SK-N-SH (cell line): ENCODE data around the gene PEX14. TPM values are rescaled to one million over a fixed set of nuclear protein-coding genes. Genes with fewer than 3 reads are reported as not detected.

Experiments used
- CTCF ChIA-PET: fragments of 300-600, 350-600 bp; formaldehyde crosslinking; extraction: SDS; loops from one replicate; lab custom pipeline; 2021; lab: Yijun Ruan, JAX
- POLR2A ChIA-PET: fragments of 350-600 bp; sonication (Branson Sonifier 250); formaldehyde crosslinking; extraction: SDS; loops from one replicate; lab custom pipeline; 2020; ENCODE audit warnings: antibody characterized with exemption, inconsistent platforms; lab: Yijun Ruan, JAX
- DNase-seq: peaks from one replicate; pipeline ENCODE4 v3.0.0; 2012
- H2AFZ ChIP-seq: fragments of 200-600 bp; sonication (generic); 2 replicates; pipeline ENCODE4 v1.8.1; 2016; ENCODE audit warnings: antibody characterized with exemption, mild to moderate bottlenecking, low read depth
- H3F3A ChIP-seq: fragments of 200-600 bp; sonication (generic); replicated peaks from 2 replicates; pipeline ENCODE3; 2016; ENCODE audit warnings: antibody characterized with exemption, mild to moderate bottlenecking; ENCODE audit not compliant: insufficient read depth
- H3K27ac ChIP-seq, 2 experiments: fragments of 200-500 bp in 1 of 2; fragments of 200-600 bp in 1 of 2; sonication (Bioruptor generic) in 1 of 2; sonication (generic), shearing (Covaris generic) in 1 of 2; 2 replicates each; pipeline versions ENCODE4 v1.5.1 to v1.6.1; 2014 to 2016; ENCODE audit warnings: low read depth in 2 of 2, inconsistent platforms in 1 of 2, low read length in 1 of 2, mild to moderate bottlenecking in 1 of 2, mixed read lengths in 1 of 2
- H3K27me3 ChIP-seq: fragments of 200-600 bp; sonication (generic), shearing (Covaris generic); 2 replicates; pipeline ENCODE4 v1.6.1; 2016; ENCODE audit warnings: mixed run types; ENCODE audit not compliant: insufficient read depth
- H3K36me3 ChIP-seq, 2 experiments: fragments of 200-500 bp in 1 of 2; fragments of 200-600 bp in 1 of 2; sonication (Bioruptor generic) in 1 of 2; sonication (generic) in 1 of 2; replicated peaks in 1 of 2; 2 replicates each; pipeline versions ENCODE3 to v1.5.1; 2014 to 2016; ENCODE audit warnings: low read length in 1 of 2, mild to moderate bottlenecking in 1 of 2; ENCODE audit not compliant: insufficient read depth in 2 of 2, control insufficient read depth in 1 of 2
- H3K4me1 ChIP-seq, 2 experiments: fragments of 200-500 bp in 1 of 2; fragments of 200-600 bp in 1 of 2; sonication (Bioruptor generic) in 1 of 2; sonication (generic), shearing (Covaris generic) in 1 of 2; 2 replicates each; pipeline versions ENCODE4 v1.5.1 to v1.6.1; 2014 to 2016; ENCODE audit warnings: low read depth in 1 of 2, low read length in 1 of 2, mixed run types in 1 of 2; ENCODE audit not compliant: insufficient read depth in 2 of 2, control insufficient read depth in 1 of 2
- H3K4me2 ChIP-seq: fragments of 200-600 bp; sonication (generic), shearing (Covaris generic); 2 replicates; pipeline ENCODE4 v1.6.1; 2017; ENCODE audit warnings: mixed run types
- H3K4me3 ChIP-seq, 2 experiments: fragments of 200-500 bp in 1 of 2; fragments of 200-600 bp in 1 of 2; sonication (Bioruptor generic) in 1 of 2; sonication (generic), shearing (Covaris generic) in 1 of 2; 2 replicates each; pipeline versions ENCODE4 v1.5.1 to v1.8.1; 2014 to 2016; ENCODE audit warnings: low read depth in 2 of 2, inconsistent platforms in 1 of 2, low read length in 1 of 2, mild to moderate bottlenecking in 1 of 2, mixed read lengths in 1 of 2, moderate library complexity in 1 of 2
- H3K79me2 ChIP-seq: fragments of 200-600 bp; sonication (generic); 2 replicates; pipeline ENCODE4 v1.8.1; 2017; ENCODE audit warnings: mild to moderate bottlenecking; ENCODE audit not compliant: insufficient read depth
- H3K9ac ChIP-seq: fragments of 200-600 bp; sonication (generic); 2 replicates; pipeline ENCODE4 v1.6.1; 2017; ENCODE audit warnings: mixed run types
- H3K9me2 ChIP-seq: fragments of 200-600 bp; sonication (generic); 2 replicates; pipeline ENCODE4 v1.6.1; 2017; ENCODE audit warnings: mixed run types
- H3K9me3 ChIP-seq: fragments of 200-600 bp; sonication (generic); 2 replicates; pipeline ENCODE4 v1.6.1; 2017; ENCODE audit warnings: mixed run types, mild to moderate bottlenecking, moderate library complexity
- H4K20me1 ChIP-seq: fragments of 200-600 bp; sonication (generic); 2 replicates; pipeline ENCODE4 v1.6.1; 2017; ENCODE audit warnings: mild to moderate bottlenecking, mixed run types; ENCODE audit not compliant: insufficient read depth
- ELF1 ChIP-seq: IDR thresholded peaks from 2 replicates; pipeline ENCODE4 v1.4.0; 2012
- EZH2phosphoT487 ChIP-seq: fragments of 200-600 bp; sonication (generic); IDR thresholded peaks from 2 replicates; pipeline ENCODE4 v1.6.1; 2017; ENCODE audit warnings: low read depth, mixed run types, mild to moderate bottlenecking, antibody characterized with exemption, moderate library complexity, borderline replicate concordance
- JUND ChIP-seq: IDR thresholded peaks from 2 replicates; pipeline ENCODE4 v1.4.0; 2012
- MXI1 ChIP-seq: IDR thresholded peaks from 2 replicates; pipeline ENCODE4 v1.6.1; 2012; ENCODE audit warnings: mild to moderate bottlenecking, low read depth, low read length, improper control_type of control experiment
- RAD21 ChIP-seq: IDR thresholded peaks from 2 replicates; pipeline ENCODE4 v1.6.1; 2012; ENCODE audit warnings: mild to moderate bottlenecking, low read length
- SIN3A ChIP-seq: IDR thresholded peaks from 2 replicates; pipeline ENCODE4 v1.6.1; 2012; ENCODE audit warnings: low read depth, mild to moderate bottlenecking, low read length, moderate library complexity, borderline replicate concordance
- TAF1 ChIP-seq: IDR thresholded peaks from 2 replicates; pipeline ENCODE4 v1.6.1; 2012; ENCODE audit warnings: low read depth, mild to moderate bottlenecking, low read length, moderate library complexity, borderline replicate concordance
- TCF12 ChIP-seq: IDR thresholded peaks from 2 replicates; pipeline ENCODE4 v1.4.0; 2012
- WGBS: methylation state at CpG from one replicate; pipeline ENCODE4 v1.1.6; 2017; ENCODE audit warnings: low lambda C conversion rate; 5-methylcytosine and 5-hydroxymethylcytosine counted together
- polyA plus RNA-seq, 3 experiments: library from polyadenylated mRNA; depleted of rRNA; stranded (reverse); fragments of >200 nt; gene quantifications; 2 replicates each; pipeline ENCODE4 v1.2.3, GENCODE V29; 2012
- TF ChIP-seq, protein P1 (sequence below): IDR thresholded peaks from 2 replicates; pipeline ENCODE4 v1.4.0; 2012; ENCODE audit warnings: low read depth
- TF ChIP-seq, protein P2 (sequence below): fragments of 150-350 bp; IDR thresholded peaks from 2 replicates; pipeline ENCODE4 v1.6.1; 2017; ENCODE audit warnings: antibody characterized with exemption, low read length, low read depth, borderline replicate concordance
- TF ChIP-seq, protein P3 (sequence below): IDR thresholded peaks from 2 replicates; pipeline ENCODE4 v1.6.1; 2012; ENCODE audit warnings: mild to moderate bottlenecking, low read depth, low read length, moderate library complexity

The PEX14 gene
- polyA plus RNA-seq, 1 of the 3 experiments (the other 2 are of a cell fraction), result 36.2 TPM

DNA sequence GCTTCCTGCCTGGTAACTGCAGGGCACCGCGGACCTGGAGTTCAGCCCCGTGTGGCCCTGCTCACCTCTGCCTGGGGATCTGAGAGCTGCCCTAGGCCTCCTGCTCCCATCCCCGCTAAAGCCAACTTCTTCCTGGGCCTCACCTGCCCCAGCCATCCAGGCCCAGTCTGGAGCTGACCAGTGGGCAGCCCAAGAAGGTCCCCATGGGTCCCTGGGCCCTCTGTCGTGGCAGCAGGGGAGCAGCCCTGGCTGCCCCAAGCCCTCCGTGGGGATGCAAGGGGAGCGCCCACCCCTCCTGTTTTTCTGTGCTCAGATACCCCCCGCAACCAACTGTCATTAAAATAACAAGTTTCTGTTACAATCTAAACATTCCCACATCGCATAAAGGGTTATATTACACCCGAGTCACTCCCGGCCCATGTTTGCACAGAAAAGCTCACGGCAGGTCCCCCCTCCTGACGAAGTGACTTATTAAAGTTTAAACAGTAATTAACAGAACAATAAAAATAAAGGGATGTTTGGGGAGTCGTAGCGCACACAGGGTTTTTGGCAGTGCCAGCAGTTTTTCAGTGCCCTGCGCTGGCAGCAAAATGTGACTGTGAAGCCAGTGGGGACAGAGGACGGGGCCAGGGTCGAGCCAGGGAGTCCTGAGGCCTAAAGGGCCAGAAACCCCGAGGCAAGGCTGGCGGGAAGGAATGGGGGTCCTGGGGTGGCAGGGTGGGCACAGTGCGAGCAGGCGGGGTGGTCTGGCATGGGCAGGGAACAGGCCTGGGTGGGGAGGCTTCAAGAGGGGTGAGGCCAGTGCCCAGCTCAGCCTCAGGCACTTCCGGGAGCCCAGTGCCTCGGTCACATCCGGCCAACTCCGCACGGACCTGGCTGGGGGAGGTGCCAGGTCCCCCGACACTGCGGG lies 200.2 kb downstream of the PEX14 start:
- Histone ChIP-seq H3F3A (no peaks in the 10 kb centered on the region), H3K9me2 (no peaks in the 10 kb centered on the region), H3K4me3 (no peak overlapping the region), H4K20me1 (no peaks in the 10 kb centered on the region)
- no peak for DNase-seq
- POLR2A ChIA-PET, result interaction anchor here (0.6 kb wide), 1 partner anchor 11 kb away, joined by 3 read pairs; no protein-coding TSS in a partner anchor
- TF ChIP-seq, protein P1, sequence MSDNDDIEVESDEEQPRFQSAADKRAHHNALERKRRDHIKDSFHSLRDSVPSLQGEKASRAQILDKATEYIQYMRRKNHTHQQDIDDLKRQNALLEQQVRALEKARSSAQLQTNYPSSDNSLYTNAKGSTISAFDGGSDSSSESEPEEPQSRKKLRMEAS, result no peak
- TF ChIP-seq MXI1, result no peak
- TF ChIP-seq SIN3A, result no peak
- no peak for TF ChIP-seq RAD21
- no peak for TF ChIP-seq JUND
- TF ChIP-seq TAF1, result no peak
- TF ChIP-seq, protein P2, sequence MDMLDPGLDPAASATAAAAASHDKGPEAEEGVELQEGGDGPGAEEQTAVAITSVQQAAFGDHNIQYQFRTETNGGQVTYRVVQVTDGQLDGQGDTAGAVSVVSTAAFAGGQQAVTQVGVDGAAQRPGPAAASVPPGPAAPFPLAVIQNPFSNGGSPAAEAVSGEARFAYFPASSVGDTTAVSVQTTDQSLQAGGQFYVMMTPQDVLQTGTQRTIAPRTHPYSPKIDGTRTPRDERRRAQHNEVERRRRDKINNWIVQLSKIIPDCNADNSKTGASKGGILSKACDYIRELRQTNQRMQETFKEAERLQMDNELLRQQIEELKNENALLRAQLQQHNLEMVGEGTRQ, result no peak
- no peak for TF ChIP-seq TCF12
- TF ChIP-seq ELF1, result no peak
- TF ChIP-seq, protein P3, sequence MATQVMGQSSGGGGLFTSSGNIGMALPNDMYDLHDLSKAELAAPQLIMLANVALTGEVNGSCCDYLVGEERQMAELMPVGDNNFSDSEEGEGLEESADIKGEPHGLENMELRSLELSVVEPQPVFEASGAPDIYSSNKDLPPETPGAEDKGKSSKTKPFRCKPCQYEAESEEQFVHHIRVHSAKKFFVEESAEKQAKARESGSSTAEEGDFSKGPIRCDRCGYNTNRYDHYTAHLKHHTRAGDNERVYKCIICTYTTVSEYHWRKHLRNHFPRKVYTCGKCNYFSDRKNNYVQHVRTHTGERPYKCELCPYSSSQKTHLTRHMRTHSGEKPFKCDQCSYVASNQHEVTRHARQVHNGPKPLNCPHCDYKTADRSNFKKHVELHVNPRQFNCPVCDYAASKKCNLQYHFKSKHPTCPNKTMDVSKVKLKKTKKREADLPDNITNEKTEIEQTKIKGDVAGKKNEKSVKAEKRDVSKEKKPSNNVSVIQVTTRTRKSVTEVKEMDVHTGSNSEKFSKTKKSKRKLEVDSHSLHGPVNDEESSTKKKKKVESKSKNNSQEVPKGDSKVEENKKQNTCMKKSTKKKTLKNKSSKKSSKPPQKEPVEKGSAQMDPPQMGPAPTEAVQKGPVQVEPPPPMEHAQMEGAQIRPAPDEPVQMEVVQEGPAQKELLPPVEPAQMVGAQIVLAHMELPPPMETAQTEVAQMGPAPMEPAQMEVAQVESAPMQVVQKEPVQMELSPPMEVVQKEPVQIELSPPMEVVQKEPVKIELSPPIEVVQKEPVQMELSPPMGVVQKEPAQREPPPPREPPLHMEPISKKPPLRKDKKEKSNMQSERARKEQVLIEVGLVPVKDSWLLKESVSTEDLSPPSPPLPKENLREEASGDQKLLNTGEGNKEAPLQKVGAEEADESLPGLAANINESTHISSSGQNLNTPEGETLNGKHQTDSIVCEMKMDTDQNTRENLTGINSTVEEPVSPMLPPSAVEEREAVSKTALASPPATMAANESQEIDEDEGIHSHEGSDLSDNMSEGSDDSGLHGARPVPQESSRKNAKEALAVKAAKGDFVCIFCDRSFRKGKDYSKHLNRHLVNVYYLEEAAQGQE, result no peak
- no peak for TF ChIP-seq EZH2phosphoT487
- TF ChIP-seq, all 33 proteins: peak for 0
- Histone ChIP-seq H3K79me2 (no peaks in the 10 kb centered on the region), H3K36me3 (no peaks in the 10 kb centered on the region), H2AFZ (no peak overlapping the region), H3K4me1 (peaks cover 0 to 60% of the 10 kb centered on the region in 2 experiments; a peak in 1 of 4 replicates), H3K27ac (no peak overlapping the region), H3K9me3 (no peaks in the 10 kb centered on the region), H3K4me2 (no peak overlapping the region), H3K27me3 (no peaks in the 10 kb centered on the region), H3K9ac (no peak overlapping the region)
- WGBS, result 89% methylated on average over 18 of the region's 29 CpGs
- CTCF ChIA-PET, result interaction anchor here (0.9 to 1.1 kb wide), 2 partner anchors 18 to 38 kb away, joined by 3 read pairs; no protein-coding TSS in a partner anchor
